ENCODE data around the gene WFDC2. TPM values are rescaled to one million over a fixed set of nuclear protein-coding genes. Genes with fewer than 3 reads are reported as not detected.

The WFDC2 gene
- total and polyA plus RNA-seq, 3 donors from 2014 or later, result 6.1 to 37.6 (median 32.0) TPM

DNA sequence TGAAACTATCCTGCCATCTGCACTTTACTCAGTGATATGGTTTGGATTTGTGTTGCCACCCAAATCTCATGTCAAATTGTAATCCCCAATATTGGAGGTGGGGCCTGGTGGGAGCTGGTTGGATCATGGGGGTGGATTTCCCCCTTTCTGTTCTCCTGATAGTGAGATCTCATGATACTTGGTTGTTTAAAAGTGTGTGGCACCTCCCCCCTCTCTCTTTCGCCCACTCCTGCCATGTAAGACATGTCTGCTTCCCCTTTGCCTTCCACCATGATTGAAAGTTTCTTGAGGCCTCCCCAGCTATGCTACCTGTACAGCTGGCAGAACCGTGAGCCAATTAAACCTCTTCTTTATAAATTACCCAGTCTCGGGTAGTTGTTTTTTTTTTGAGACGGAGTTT lies 35.6 kb upstream of the WFDC2 start:
- no peaks in the 10 kb centered on the region for H3K9me3 ChIP-seq
- DNase-seq, result no peak
- H3K4me3 ChIP-seq, result no peak overlapping the region
- 85 to 92% methylated on average over 4 of the region's 4 CpGs for WGBS, 2 donors
- TF ChIP-seq, protein P1, sequence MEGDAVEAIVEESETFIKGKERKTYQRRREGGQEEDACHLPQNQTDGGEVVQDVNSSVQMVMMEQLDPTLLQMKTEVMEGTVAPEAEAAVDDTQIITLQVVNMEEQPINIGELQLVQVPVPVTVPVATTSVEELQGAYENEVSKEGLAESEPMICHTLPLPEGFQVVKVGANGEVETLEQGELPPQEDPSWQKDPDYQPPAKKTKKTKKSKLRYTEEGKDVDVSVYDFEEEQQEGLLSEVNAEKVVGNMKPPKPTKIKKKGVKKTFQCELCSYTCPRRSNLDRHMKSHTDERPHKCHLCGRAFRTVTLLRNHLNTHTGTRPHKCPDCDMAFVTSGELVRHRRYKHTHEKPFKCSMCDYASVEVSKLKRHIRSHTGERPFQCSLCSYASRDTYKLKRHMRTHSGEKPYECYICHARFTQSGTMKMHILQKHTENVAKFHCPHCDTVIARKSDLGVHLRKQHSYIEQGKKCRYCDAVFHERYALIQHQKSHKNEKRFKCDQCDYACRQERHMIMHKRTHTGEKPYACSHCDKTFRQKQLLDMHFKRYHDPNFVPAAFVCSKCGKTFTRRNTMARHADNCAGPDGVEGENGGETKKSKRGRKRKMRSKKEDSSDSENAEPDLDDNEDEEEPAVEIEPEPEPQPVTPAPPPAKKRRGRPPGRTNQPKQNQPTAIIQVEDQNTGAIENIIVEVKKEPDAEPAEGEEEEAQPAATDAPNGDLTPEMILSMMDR (IDR thresholded peaks at IDR 0.05), result no peak
- TF ChIP-seq POLR2A (IDR thresholded peaks at IDR 0.05), result no peak
- no peak overlapping the region for H3K27ac ChIP-seq
- no peaks in the 10 kb centered on the region for H3K36me3 ChIP-seq (ENCODE audit: low read depth, missing control alignments)
- H3K27me3 ChIP-seq, result no peaks in the 10 kb centered on the region
- H3K4me1 ChIP-seq, result no peaks in the 10 kb centered on the region
- intact Hi-C loops (cut with DNase I; ENCODE audit: low total_unique reads), result no loop called here

DNA sequence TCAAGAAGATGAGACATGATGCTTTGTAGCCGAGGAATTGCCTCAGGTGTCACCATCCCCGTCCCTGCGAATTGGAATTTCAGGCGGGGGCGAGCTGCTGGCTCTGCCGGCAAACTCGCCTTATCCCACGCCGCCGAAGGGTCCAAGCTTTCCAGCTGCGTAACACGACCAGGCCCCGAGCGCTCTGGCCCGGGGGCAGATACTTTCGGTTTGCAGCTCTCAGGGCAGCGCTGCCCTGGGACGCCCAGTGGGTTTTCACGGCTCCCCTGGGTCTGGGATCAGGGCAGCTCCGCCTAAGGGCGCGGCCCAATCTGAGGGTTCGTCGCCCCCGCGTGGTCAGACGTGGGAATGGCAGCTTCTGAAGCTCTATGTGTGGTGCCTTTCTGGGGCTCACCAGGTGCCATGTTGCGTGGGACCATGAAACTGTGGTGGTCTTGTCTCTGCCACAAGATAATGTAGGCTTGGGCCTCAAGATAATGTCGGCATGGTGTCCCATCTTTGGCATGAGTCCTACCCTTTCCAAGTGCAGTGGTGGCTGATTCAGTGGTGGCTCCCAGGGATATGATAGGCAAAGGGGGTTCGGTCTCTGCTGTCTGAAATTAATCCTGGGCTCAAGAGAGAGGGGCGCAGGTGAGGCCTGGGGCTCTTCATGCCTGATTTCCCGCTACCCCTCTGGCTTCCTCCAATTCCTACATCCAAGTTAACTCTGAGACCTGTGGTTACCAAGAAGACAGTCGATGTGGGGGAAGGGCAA lies 32.6 kb upstream of the WFDC2 start:
- WGBS, 2 donors, result 7 to 12% methylated on average over 18 to 32 of the region's 33 CpGs
- H3K36me3 ChIP-seq (ENCODE audit: low read depth, missing control alignments), result no peaks in the 10 kb centered on the region
- peak overlapping the region in 1 of 2 donors; percentile 70 for H3K27ac ChIP-seq
- H3K4me1 ChIP-seq, result no peaks in the 10 kb centered on the region
- no peaks in the 10 kb centered on the region for H3K27me3 ChIP-seq
- peak; percentile 91 for DNase-seq
- peak overlapping the region; percentile 49 to 62 for H3K4me3 ChIP-seq
- intact Hi-C loops (cut with DNase I; ENCODE audit: low total_unique reads), result no loop called here
- TF ChIP-seq, protein P1 (IDR thresholded peaks at IDR 0.05), result peak; percentile 83 to 93 (median 92)
- TF ChIP-seq POLR2A (IDR thresholded peaks at IDR 0.05), result no peak
- H3K9me3 ChIP-seq, result no peaks in the 10 kb centered on the region

GRCh38 chr20:45440424-45440823 lies 29.1 kb upstream of the WFDC2 start:
- H3K27me3 ChIP-seq, result no peaks in the 10 kb centered on the region
- no peak for DNase-seq
- no peak overlapping the region for H3K27ac ChIP-seq
- intact Hi-C loops (cut with DNase I; ENCODE audit: low total_unique reads), result loop anchor here (5.0 kb wide), 1 partner anchor 123 kb away; no protein-coding TSS in a partner anchor
- H3K4me3 ChIP-seq, result no peak overlapping the region
- no peaks in the 10 kb centered on the region for H3K36me3 ChIP-seq (ENCODE audit: low read depth, missing control alignments)
- WGBS, 2 donors, result 84 to 96% methylated on average over 3 of the region's 3 CpGs
- H3K4me1 ChIP-seq, result no peaks in the 10 kb centered on the region
- H3K9me3 ChIP-seq, result no peaks in the 10 kb centered on the region
- TF ChIP-seq, protein P1 (IDR thresholded peaks at IDR 0.05), result no peak
- TF ChIP-seq POLR2A (IDR thresholded peaks at IDR 0.05), result no peak

- H3K36me3 ChIP-seq (ENCODE audit: low read depth, missing control alignments), result no peaks in the 10 kb centered on the region
- TF ChIP-seq POLR2A (IDR thresholded peaks at IDR 0.05), result no peak
- TF ChIP-seq, protein P1 (IDR thresholded peaks at IDR 0.05), result no peak
- H3K27me3 ChIP-seq, result no peaks in the 10 kb centered on the region
- no peak for DNase-seq
- intact Hi-C loops (cut with DNase I; ENCODE audit: low total_unique reads), result loop anchor here (5.0 kb wide), 1 partner anchor 124 kb away; no protein-coding TSS in a partner anchor
- 78 to 79% methylated on average over 5 of the region's 5 CpGs for WGBS, 2 donors
- H3K9me3 ChIP-seq, result no peaks in the 10 kb centered on the region
- no peaks in the 10 kb centered on the region for H3K4me1 ChIP-seq
- H3K27ac ChIP-seq, result no peak overlapping the region
- no peak overlapping the region for H3K4me3 ChIP-seq
Measured at GRCh38 chr20:45440891-45441685, 28.5 kb upstream of the WFDC2 start.

Data from testis (tissue), 3 donors.